H9 (cell line): Measurements from ENCODE around the gene MARS1. TPM values are rescaled to one million over a fixed set of nuclear protein-coding genes. Genes with fewer than 3 reads are reported as not detected.
A peak's percentile ranks its signal among the peaks of the same experiment; 100 is the strongest.
"Not testable (repeated sequence)": the region's sequence is repeated elsewhere in the genome, so short reads cannot be mapped to it uniquely, and the experiment has no call there.

ENCODE experiments used
- DNase-seq: peaks from one replicate; pipeline ENCODE4 v3.0.0-alpha.2; 2017
- H2AFZ ChIP-seq: one replicate; pipeline ENCODE4 v1.6.1; 2013; ENCODE audit warnings: mild to moderate bottlenecking, low read length, control low read depth, moderate library complexity
- H2AK5ac ChIP-seq: 2 replicates; pipeline ENCODE4 v1.6.1; 2013; ENCODE audit warnings: low read length, control low read depth, mixed read lengths; ENCODE audit not compliant: insufficient read length
- H2BK120ac ChIP-seq: one replicate; pipeline ENCODE4 v1.6.1; 2013; ENCODE audit warnings: low read depth, mild to moderate bottlenecking, low read length, control low read depth, inconsistent platforms; ENCODE audit not compliant: poor library complexity, severe bottlenecking
- H2BK12ac ChIP-seq: 2 replicates; pipeline ENCODE4 v1.6.1; 2013; ENCODE audit warnings: low read length, control low read depth, mixed read lengths, low read depth; ENCODE audit not compliant: insufficient read length
- H2BK15ac ChIP-seq: 2 replicates; pipeline ENCODE4 v1.6.1; 2013; ENCODE audit warnings: low read depth, low read length, control low read depth
- H2BK20ac ChIP-seq: one replicate; pipeline ENCODE4 v1.6.1; 2013; ENCODE audit warnings: low read depth, mild to moderate bottlenecking, low read length, control low read depth, inconsistent platforms; ENCODE audit not compliant: poor library complexity, severe bottlenecking
- H2BK5ac ChIP-seq: 2 replicates; pipeline ENCODE4 v1.6.1; 2013; ENCODE audit warnings: low read length, control low read depth, mixed read lengths; ENCODE audit not compliant: insufficient read length
- H3K14ac ChIP-seq: 2 replicates; pipeline ENCODE4 v1.6.1; 2013; ENCODE audit warnings: low read length, control low read depth; ENCODE audit not compliant: insufficient read depth
- H3K18ac ChIP-seq: 2 replicates; pipeline ENCODE4 v1.6.1; 2013; ENCODE audit warnings: low read depth, mild to moderate bottlenecking, mixed read lengths, low read length, control low read depth; ENCODE audit not compliant: insufficient read length
- H3K23ac ChIP-seq: 2 replicates; pipeline ENCODE4 v1.6.1; 2013; ENCODE audit warnings: low read length, control low read depth, mixed read lengths, low read depth; ENCODE audit not compliant: insufficient read length
- H3K23me2 ChIP-seq: 2 replicates; pipeline ENCODE4 v1.6.1; 2013; ENCODE audit warnings: low read depth, mild to moderate bottlenecking, mixed read lengths, low read length, control low read depth; ENCODE audit not compliant: insufficient read length, poor library complexity, severe bottlenecking
- H3K27ac ChIP-seq: 2 replicates; pipeline ENCODE4 v1.5.1; 2013; ENCODE audit warnings: low read length, control low read depth, mixed read lengths, low read depth; ENCODE audit not compliant: insufficient read length
- H3K27me3 ChIP-seq: 2 replicates; pipeline ENCODE4 v1.6.1; 2013; ENCODE audit warnings: low read length, control low read depth, inconsistent platforms; ENCODE audit not compliant: insufficient read depth
- H3K4ac ChIP-seq: 2 replicates; pipeline ENCODE4 v1.6.1; 2013; ENCODE audit warnings: low read depth, mild to moderate bottlenecking, control low read depth, inconsistent platforms, low read length, moderate library complexity
- H3K4me1 ChIP-seq: 2 replicates; pipeline ENCODE4 v1.6.1; 2013; ENCODE audit warnings: low read length, control low read depth, inconsistent platforms; ENCODE audit not compliant: insufficient read depth
- H3K4me2 ChIP-seq: 2 replicates; pipeline ENCODE4 v1.6.1; 2013; ENCODE audit warnings: low read length, control low read depth, mixed read lengths; ENCODE audit not compliant: insufficient read length, insufficient read depth
- H3K56ac ChIP-seq: 2 replicates; pipeline ENCODE4 v1.6.1; 2013; ENCODE audit warnings: low read depth, mild to moderate bottlenecking, mixed read lengths, low read length, control low read depth; ENCODE audit not compliant: insufficient read length
- H3K79me1 ChIP-seq: 2 replicates; pipeline ENCODE4 v1.6.1; 2013; ENCODE audit warnings: low read depth, mild to moderate bottlenecking, moderate library complexity, low read length, control low read depth, inconsistent platforms; ENCODE audit not compliant: insufficient read depth, poor library complexity, severe bottlenecking
- H3K79me2 ChIP-seq: 2 replicates; pipeline ENCODE4 v1.6.1; 2013; ENCODE audit warnings: low read length, control low read depth, inconsistent platforms; ENCODE audit not compliant: insufficient read depth
- H3K9ac ChIP-seq: 2 replicates; pipeline ENCODE4 v1.6.1; 2013; ENCODE audit warnings: low read length, control low read depth, mixed read lengths; ENCODE audit not compliant: insufficient read length; ENCODE audit errors: extremely low read depth
- H3K9me3 ChIP-seq: one replicate; pipeline ENCODE4 v1.6.1; 2013; ENCODE audit warnings: low read depth, low read length, inconsistent platforms; ENCODE audit not compliant: control insufficient read depth
- H3T11ph ChIP-seq: one replicate; pipeline ENCODE4 v1.6.1; 2013; ENCODE audit warnings: mild to moderate bottlenecking, low read length, control low read depth, inconsistent platforms
- H4K20me1 ChIP-seq: one replicate; pipeline ENCODE4 v1.6.1; 2013; ENCODE audit not compliant: control insufficient read depth, insufficient read length, insufficient read depth
- H4K5ac ChIP-seq: 2 replicates; pipeline ENCODE4 v1.6.1; 2013; ENCODE audit warnings: low read depth, mild to moderate bottlenecking, mixed read lengths, low read length, control low read depth; ENCODE audit not compliant: insufficient read length
- H4K8ac ChIP-seq: replicated peaks from 2 replicates; pipeline ENCODE4 v1.6.1; 2013; ENCODE audit warnings: low read length, control low read depth, mixed read lengths, low read depth; ENCODE audit not compliant: insufficient read length
- H4K91ac ChIP-seq: 2 replicates; pipeline ENCODE4 v1.6.1; 2013; ENCODE audit warnings: low read depth, mild to moderate bottlenecking, moderate library complexity, mixed read lengths, low read length, control low read depth; ENCODE audit not compliant: insufficient read length
- H3K27ac Mint-ChIP-seq, 3 experiments: 2 replicates in 2 of 3; 3 replicates in 1 of 3; pipeline ENCODE4 v1.8.0; 2020 to 2021; ENCODE audit warnings: mixed read lengths in 3 of 3, mild to moderate bottlenecking in 1 of 3, moderate library complexity in 1 of 3
- H3K27me3 Mint-ChIP-seq: 2 replicates; pipeline ENCODE4 v1.8.0; 2021; ENCODE audit warnings: low read depth, mild to moderate bottlenecking, moderate library complexity, mixed read lengths
- H3K36me3 Mint-ChIP-seq, 3 experiments: 2 replicates in 2 of 3; 3 replicates in 1 of 3; pipeline ENCODE4 v1.8.0; 2020 to 2021; ENCODE audit warnings: low read depth in 3 of 3, mixed read lengths in 3 of 3; ENCODE audit not compliant: insufficient read depth in 1 of 3
- H3K4me1 Mint-ChIP-seq, 2 experiments: 2 replicates each; pipeline ENCODE4 v1.8.0; 2020; ENCODE audit warnings: mixed read lengths in 2 of 2
- H3K4me3 Mint-ChIP-seq, 2 experiments: 2 replicates in 1 of 2; 3 replicates in 1 of 2; pipeline ENCODE4 v1.8.0; 2020 to 2021; ENCODE audit warnings: mild to moderate bottlenecking in 2 of 2, mixed read lengths in 2 of 2, moderate library complexity in 1 of 2
- H3K9me3 Mint-ChIP-seq, 2 experiments: 2 replicates in 1 of 2; 3 replicates in 1 of 2; pipeline ENCODE4 v1.8.0; 2020; ENCODE audit warnings: mild to moderate bottlenecking in 2 of 2, mixed read lengths in 2 of 2, moderate library complexity in 1 of 2
- WGBS: extraction: QIAGEN DNeasy Blood & Tissue Kit; methylation state at CpG from one replicate; pipeline ENCODE4 v1.1.7; 2013; ENCODE audit warnings: missing lambda C conversion rate, low lambda C conversion rate, mixed read lengths; ENCODE audit not compliant: insufficient read length; ENCODE audit errors: extremely low coverage; 5-methylcytosine and 5-hydroxymethylcytosine counted together
- total RNA-seq: library from RNA; stranded (reverse); gene quantifications from 2 replicates; pipeline ENCODE4 v1.2.1, GENCODE V29; 2021
- TF ChIP-seq, protein P1 (sequence below): fragments of 200-600 bp; sonication (generic); conservative IDR thresholded peaks from 3 replicates; pipeline ENCODE4 v1.8.0; 2021; ENCODE audit warnings: antibody characterized with exemption, mild to moderate bottlenecking

MARS1 gene
- total RNA-seq, 1 experiment from 2014 or later = 368 TPM

- Histone ChIP-seq H3T11ph (no peak overlapping the region), H2BK15ac (no peak overlapping the region), H3K79me1 (no peaks in the 10 kb centered on the region), H3K18ac (no peak overlapping the region), H4K91ac (no peak overlapping the region), H3K4me1 (peaks cover 3% of the 10 kb centered on the region; the same call in 1 of the 2 replicates), H3K14ac (no peak overlapping the region), H2AFZ (no peak overlapping the region), H2BK12ac (no peak overlapping the region), H3K4me2 (no peak overlapping the region), H4K5ac (no peak overlapping the region), H3K9me3 (no peaks in the 10 kb centered on the region), H2AK5ac (no peak overlapping the region), H3K4ac (no peak overlapping the region), H3K79me2 (0 out of 2 replicates have a peak, but pooled peaks cover 1% of the 10 kb centered on the region), H2BK20ac (no peak overlapping the region), H2BK5ac (no peak overlapping the region), H4K20me1 (no peaks in the 10 kb centered on the region), H3K27me3 (no peaks in the 10 kb centered on the region), H4K8ac (no peak overlapping the region), H3K23me2 (peaks cover 14% of the 10 kb centered on the region), H2BK120ac (no peak overlapping the region), H3K23ac (no peak overlapping the region), H3K9ac (no peak overlapping the region), H3K27ac (no peak overlapping the region), H3K56ac (no peak overlapping the region)
- no CpG with 5 or more reads among the region's 1 CpG for WGBS
- TF ChIP-seq, protein P1, sequence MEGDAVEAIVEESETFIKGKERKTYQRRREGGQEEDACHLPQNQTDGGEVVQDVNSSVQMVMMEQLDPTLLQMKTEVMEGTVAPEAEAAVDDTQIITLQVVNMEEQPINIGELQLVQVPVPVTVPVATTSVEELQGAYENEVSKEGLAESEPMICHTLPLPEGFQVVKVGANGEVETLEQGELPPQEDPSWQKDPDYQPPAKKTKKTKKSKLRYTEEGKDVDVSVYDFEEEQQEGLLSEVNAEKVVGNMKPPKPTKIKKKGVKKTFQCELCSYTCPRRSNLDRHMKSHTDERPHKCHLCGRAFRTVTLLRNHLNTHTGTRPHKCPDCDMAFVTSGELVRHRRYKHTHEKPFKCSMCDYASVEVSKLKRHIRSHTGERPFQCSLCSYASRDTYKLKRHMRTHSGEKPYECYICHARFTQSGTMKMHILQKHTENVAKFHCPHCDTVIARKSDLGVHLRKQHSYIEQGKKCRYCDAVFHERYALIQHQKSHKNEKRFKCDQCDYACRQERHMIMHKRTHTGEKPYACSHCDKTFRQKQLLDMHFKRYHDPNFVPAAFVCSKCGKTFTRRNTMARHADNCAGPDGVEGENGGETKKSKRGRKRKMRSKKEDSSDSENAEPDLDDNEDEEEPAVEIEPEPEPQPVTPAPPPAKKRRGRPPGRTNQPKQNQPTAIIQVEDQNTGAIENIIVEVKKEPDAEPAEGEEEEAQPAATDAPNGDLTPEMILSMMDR = no peak
- Mint-ChIP-seq H3K9me3 (no peaks in the 10 kb centered on the region), H3K4me1 (peaks cover 22 to 29% of the 10 kb centered on the region in 2 experiments), H3K4me3 (no peak overlapping the region), H3K27ac (peak overlapping the region; percentile 29 to 87 (median 31); a peak in 4 of 7 replicates), H3K36me3 (peaks cover 56 to 72% (median 68%) of the 10 kb centered on the region in 3 experiments), H3K27me3 (no peaks in the 10 kb centered on the region; the same call in 1 of the 2 replicates)
- no peak for DNase-seq
Measured at GRCh38 chr12:57517187-57517586, 29.3 kb downstream of the MARS1 start.

DNA sequence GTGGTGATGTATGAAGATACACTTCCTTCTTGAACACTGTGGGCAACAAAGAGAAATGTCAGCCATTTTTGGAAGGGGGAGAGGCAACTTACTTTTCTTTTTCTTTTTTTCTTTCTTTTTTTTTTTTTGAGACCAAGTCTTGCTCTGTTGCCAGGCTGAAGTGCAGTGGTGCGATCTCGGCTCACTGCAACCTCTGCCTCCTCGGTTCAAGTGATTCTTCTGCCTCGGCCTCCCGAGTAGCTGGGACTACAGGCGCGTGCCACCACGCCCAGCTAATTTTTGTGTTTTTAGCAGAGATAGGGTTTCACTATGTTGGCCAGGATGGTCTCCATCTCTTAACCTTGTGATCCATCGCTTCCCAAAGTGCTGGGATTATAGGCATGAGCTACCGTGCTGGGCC is 29.9 kb downstream of the MARS1 start:
- H3T11ph ChIP-seq, H2BK120ac ChIP-seq, H3K56ac ChIP-seq, H3K18ac ChIP-seq, H4K91ac ChIP-seq, H2AK5ac ChIP-seq, H3K79me2 ChIP-seq, H3K4me2 ChIP-seq, H4K5ac ChIP-seq, H3K79me1 ChIP-seq, H3K14ac ChIP-seq, H4K20me1 ChIP-seq, H4K8ac ChIP-seq, H3K27me3 ChIP-seq, H2BK15ac ChIP-seq, H3K27me3 Mint-ChIP-seq, H2BK20ac ChIP-seq, H3K9me3 ChIP-seq, H3K9ac ChIP-seq, H2AFZ ChIP-seq, DNase-seq, H3K27ac ChIP-seq, H3K4me1 ChIP-seq, H2BK5ac ChIP-seq, H2BK12ac ChIP-seq, H3K9me3 Mint-ChIP-seq, H3K4ac ChIP-seq, H3K23ac ChIP-seq: not testable (repeated sequence)
- H3K23me2 ChIP-seq = peaks cover 15% of the 10 kb centered on the region
- H3K27ac Mint-ChIP-seq = peak overlapping the region in 2 of 3 experiments; percentile 31 to 78; a peak in 2 of 7 replicates
- no CpG with 5 or more reads among the region's 10 CpGs for WGBS
- peaks cover 22 to 29% of the 10 kb centered on the region in 2 experiments for H3K4me1 Mint-ChIP-seq
- peaks cover 51 to 66% (median 63%) of the 10 kb centered on the region in 3 experiments for H3K36me3 Mint-ChIP-seq
- H3K4me3 Mint-ChIP-seq = peak overlapping the region in 1 of 2 experiments; percentile 56; a peak in 1 of 5 replicates
